ENCODE data around the gene CCL25.
"Not testable (repeated sequence)": the region's sequence is repeated elsewhere in the genome, so short reads cannot be mapped to it uniquely, and the experiment has no call there.

CCL25 gene, protein sequence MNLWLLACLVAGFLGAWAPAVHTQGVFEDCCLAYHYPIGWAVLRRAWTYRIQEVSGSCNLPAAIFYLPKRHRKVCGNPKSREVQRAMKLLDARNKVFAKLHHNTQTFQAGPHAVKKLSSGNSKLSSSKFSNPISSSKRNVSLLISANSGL

DNA sequence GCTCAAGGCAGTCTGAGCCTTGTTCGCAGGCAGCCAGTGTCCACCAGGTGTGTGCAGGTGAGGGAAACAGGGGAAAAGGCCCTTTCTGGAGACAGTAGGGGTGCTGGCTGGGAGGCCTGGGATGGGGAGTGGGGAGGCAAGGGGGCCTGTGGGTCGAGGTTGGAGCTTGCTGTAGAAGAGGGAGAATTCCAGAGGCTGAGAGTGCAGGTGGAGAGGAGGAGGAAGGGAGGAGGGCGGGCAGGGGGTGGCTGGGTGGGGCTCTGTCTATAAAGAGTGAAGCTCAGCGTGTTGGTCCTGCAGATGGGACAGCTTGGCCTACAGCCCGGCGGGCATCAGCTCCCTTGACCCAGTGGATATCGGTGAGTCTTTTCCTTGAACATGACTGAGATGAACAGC, at the start of gene CCL25:
TSS of gene CCL25 (plus strand) at position 297 of the 396 bp plus-strand sequence. CDS start 290 bp downstream, outside the sequence.
- no peak for DNase-seq

DNA sequence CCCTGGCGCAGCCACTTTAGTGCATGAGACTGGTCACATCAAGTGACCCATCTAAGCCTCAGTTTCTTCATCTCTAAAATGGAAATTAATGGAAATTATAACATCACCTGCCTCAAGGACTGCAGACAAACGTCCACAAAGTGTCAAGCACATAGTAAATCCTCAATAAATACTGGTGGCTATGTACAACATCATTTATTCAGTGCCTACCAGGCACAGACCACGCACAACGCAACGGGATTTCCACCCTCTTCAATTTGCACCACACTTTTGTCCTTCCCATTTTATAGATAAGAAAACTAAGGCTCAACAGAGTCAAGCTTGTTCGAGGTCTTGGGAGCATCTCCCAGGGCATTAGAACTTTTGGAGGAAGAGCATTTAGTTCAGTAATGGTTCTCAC, 48.6 kb upstream of the CCL25 start:
- no peak for DNase-seq

GRCh38 chr19:8004723-8005513, 47.6 kb upstream of the CCL25 start:
- no peak for DNase-seq

DNA sequence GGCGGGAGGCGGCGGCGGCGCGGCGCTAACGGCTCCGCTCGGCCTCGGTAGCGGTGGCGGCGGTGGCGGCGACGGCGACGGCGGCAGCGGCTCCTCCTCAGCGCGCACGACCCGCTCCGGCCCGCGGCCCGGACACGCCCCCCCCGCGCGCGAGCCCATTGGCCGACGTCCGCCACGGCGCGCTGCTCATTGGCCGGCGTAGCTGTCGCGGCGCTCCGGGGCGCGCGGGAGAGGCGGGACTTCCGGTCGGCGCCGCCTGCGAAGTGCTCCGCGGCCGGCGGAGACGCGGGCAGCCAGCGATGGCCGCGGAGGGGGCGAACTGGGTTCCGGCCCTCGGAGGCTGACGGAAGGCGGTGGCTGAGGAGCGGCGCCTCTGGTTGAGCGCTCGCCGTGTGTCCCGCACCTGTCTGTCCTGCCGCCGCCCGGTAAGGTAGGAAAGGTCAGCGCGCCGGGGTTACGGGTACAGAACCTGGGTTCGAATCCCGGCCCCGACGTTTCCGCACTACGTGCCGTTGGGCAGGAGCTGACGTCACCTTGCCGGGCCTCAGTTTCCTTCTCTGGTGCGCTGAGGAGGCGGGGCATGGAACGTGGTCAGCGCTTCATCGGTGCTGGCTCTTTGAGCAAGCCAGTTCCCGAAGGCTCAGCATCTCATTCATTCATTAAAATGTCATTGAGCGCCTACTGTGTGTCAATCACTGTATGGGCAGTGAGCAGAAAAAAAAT, 46.9 kb upstream of the CCL25 start, which contains the start of gene ELAVL1:
TSS of gene ELAVL1 (minus strand) at position 108 of the 723 bp plus-strand sequence. CDS start 13,826 bp downstream, outside the sequence.
- DNase-seq = peak; percentile 95

DNA sequence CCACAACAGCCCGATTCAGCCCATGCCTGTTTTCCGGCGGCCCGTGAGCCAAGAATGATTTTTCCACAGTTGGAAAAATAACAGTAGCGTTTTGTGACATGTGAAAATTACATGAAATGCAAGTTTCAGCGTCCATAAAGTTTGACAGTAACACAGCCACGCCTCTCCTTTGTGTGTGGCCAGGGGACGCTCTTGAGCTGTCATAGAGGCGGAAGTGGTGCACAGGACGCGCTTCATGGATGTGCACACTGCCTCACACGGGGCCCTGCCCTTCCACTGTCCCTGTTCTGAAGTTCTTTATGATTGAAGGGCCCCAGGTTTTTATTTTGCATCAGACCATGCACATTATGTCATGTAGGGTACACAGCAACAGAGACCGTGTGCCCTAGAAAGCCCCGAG, 34.8 kb upstream of the CCL25 start:
- DNase-seq = no peak

- DNase-seq = no peak
Measured at GRCh38 chr19:8020681-8021080, 31.9 kb upstream of the CCL25 start.

GRCh38 chr19:8021374-8021773, 31.2 kb upstream of the CCL25 start:
- DNase-seq = no peak

GRCh38 chr19:8022275-8022674, 30.3 kb upstream of the CCL25 start:
- no peak for DNase-seq

DNA sequence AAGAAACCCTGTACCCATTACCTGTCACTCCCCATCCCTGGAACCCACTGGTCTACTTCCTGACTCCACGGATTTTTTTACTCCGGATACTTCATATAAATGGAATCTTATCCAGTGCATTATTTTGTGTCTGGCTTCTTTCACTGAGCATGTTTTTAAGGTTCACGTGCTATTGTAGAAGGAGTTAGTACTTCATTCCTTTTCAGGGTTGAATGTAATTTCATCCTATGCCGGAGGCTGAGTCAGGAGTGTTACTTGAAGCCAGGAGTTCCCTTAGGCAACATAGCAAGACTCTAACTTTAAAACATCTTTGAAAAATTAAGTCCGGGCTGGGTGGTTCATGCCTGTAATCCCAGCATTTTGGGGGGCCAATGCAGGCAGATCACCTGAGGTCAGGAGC, 29.2 kb upstream of the CCL25 start:
- no peak for DNase-seq

DNA sequence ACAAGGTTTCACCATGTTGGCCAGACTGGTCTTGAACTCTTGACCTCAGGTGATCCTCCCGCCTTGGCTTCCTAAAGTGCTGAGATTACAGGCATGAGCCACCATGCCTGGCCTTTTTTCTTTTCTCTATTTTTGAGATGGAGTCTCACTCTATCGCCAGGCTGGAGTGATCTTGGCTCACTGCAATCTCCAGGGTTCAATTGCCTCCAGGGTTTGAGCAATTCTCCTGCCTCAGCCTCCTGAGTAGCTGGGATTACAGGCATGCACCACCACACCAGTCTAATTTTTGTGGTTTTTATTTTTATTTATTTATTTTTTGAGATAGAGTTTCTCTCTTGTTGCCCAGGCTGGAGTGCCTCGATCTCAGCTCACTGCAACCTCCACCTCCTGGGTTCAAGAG, 28.3 kb upstream of the CCL25 start:
- DNase-seq = not testable (repeated sequence)

DNA sequence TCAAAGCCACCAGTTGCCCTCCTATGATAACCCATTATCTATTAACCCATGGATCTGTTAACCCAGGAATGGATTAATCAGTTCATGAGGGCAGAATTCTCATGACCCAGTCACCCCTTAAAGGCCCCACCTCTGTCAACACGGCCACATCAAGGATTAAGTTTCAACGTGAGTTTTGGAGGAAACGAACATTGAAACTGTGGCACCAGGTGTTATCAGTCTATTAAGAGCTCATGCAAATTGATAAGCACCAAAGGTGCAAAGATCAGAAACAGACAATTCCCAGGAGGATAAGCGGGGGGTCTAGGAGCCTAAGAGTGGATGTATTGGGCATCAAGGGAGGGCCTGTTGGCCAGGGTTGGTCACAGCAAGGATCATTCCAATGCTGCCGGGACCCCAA, 27.2 kb upstream of the CCL25 start:
- no peak for DNase-seq

- no peak for DNase-seq
Measured at GRCh38 chr19:8028951-8029491, 23.5 kb upstream of the CCL25 start.

DNA sequence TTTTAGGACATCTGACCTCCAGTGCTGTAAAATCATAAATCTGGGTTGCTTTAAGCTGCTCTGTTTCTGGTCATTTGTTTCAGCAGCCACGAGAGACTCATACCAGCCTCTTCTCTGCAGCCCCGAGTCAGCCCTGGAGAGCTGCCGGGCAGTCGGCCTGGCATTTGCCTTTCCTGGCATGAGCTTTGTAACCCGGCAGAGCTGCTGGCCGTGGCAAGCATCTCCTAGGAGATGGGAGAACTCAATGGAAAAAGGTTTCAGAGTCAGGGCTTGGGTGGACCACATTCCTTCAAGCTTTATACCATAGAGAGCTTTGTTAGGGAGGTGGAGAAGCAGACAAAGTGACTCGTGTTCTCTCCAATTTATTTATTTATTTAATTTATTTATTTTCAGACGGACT, 21.6 kb upstream of the CCL25 start:
- no peak for DNase-seq

DNA sequence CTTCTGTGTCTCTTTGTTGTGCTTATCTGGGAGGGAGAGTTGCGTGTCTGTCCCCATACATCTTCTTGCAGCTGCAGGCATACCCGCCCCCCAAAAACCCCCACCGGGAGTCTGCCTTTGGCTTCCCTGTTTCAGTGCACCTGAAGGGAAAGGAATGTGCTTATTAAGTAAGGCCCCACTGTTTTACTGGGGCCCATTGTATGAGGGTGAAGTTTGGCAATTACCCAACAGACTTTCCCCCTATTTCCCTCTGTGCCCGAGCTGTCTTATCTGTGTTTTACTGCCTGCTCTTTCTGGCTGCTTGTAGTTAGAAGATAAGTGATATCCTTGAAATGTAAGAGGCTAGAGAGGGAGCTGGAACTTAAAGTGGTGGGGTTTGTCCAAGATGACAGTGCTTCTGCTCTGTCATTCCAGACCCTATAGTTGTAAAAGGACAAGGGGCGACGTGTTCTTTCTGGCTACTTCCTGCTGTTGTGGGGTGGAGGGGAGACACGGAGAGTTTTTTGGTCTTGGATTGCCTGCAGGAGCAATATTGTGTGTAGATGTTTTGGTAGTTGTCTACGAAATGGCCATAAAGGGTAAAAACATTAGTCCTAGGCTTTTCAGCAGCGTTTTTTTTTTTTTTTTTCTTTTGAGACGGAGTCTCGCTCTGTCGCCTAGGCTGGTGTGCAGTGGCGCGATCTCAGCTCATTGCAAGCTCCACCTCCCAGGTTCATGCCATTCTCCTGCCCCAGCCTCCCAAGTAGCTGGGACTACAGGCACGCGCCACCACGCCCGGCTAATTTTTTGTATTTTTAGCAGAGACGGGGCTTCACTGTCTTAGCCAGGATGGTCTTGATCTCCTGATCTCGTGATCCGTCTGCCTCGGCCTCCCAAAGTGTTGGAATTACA, 19.0 kb upstream of the CCL25 start:
- not testable (repeated sequence) for DNase-seq

- DNase-seq = no peak
Measured at GRCh38 chr19:8034178-8034525, 18.4 kb upstream of the CCL25 start.

DNA sequence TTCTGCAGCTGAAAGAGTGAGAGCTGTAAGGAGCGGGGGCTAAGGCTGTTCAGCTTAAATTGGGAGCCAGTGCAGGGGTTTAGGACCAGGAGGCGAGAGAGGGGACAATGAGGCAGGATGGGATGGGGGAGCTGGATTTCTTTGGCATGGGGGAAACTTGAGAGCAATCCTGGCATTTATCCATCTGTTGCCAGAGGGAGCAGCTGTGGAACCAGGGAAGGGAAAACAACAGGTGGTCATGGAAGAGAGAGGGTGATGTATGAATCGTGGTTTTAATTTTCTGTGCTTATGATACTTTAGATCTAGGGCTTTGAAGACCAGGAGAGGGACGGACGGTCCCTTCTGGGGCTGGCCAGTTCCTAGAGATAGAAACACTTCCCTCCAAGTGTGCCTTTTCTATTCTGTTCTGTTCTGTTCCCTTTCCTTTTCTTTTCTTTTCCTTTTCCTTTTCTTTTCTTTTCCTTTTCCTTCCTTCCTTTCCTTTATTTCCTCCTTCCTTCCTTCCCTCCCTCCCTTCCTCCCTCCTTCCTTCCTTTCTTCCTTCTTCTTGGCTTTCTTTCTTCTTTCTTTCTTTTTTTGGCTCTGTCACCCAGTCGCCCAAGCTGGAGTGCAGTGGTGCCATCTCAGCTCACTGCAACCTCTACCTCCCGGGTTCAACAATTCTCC, 16.0 kb upstream of the CCL25 start:
- DNase-seq = no peak

- no peak for DNase-seq
Measured at GRCh38 chr19:8038815-8039214, 13.7 kb upstream of the CCL25 start.

DNA sequence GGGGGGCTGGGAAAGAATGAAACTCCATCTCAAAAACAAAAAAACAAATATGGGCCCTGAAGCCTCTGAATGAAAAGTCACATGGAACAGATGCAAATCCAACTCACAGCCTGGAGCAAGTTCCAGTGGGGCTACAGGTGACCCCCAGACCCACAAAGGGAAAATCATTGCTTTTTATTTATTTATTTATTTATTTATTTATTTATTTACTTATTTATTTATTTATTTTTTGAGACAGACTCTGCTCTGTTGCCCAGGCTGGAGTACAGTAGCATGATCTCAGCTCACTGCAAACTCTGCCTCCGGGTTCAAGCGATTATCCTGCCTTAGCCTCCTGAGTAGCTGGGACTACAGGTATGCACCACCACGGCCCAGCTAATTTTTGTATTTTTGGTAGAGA, 13.3 kb upstream of the CCL25 start:
- DNase-seq = no peak

DNA sequence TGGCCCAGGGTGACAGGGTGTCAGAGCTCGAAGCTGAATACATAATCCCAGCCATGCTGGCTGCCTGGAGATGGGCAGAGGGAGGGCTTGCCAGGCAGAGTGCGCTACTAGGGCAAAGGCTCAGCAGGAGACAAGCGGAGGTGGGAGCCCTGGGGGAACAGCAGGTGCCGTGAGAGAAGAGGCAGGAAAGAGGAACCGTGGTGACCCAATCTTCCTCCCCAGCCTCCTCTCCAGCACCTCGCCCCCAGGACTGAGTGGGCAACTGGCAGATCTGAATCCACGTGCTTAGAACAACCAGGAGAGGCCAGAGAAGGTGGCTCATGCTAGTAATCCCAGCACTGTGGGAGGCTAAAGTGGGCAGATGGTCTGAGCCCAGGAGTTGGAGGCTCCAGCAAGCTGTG, 11.0 kb upstream of the CCL25 start:
- no peak for DNase-seq

GRCh38 chr19:8042900-8043299, 9.7 kb upstream of the CCL25 start:
- DNase-seq = no peak

- DNase-seq = no peak
Measured at GRCh38 chr19:8044018-8044417, 8.5 kb upstream of the CCL25 start.
